ENCODE results near the gene GTF2F2.

The GTF2F2 gene

DNA sequence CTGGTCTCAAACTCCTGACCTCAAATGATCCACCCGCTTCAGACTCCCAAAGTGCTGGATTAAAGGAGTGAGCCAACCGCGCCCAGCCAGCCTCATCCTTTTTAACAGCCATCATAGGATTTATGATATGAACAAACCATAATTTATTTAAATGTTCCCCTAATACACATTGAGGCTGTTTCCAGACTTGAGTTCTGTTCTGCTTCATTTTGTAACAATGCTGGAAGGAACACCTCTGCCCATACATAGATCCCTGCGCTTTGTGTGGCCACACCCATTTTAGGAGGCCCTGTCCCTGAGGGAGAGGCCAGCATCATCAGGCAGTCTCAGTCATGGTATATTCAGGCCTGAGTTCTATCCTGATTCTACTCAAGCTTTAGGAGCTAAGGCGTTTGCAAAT, 184.8 kb downstream of the GTF2F2 start:
- DNase-seq: no peak

DNA sequence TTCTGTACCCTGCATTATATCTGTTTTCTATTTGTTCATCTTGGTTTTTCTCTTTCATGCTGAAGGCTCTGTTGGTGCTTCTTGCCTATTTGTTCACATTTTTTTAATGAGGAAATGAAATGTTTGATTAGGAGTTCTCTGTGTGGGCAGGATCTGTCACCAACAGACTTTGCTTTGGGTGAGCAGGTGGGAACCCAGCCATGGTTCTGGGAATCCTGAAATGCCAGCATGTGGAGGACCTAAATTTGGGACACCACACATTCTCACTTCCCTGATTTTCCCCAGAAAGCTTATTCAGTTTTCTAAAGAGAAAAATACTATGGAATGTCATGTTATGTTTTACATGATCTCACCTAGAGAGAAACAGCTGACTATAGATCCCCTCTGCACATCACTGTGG, 186.7 kb downstream of the GTF2F2 start:
- DNase-seq: no peak

DNA sequence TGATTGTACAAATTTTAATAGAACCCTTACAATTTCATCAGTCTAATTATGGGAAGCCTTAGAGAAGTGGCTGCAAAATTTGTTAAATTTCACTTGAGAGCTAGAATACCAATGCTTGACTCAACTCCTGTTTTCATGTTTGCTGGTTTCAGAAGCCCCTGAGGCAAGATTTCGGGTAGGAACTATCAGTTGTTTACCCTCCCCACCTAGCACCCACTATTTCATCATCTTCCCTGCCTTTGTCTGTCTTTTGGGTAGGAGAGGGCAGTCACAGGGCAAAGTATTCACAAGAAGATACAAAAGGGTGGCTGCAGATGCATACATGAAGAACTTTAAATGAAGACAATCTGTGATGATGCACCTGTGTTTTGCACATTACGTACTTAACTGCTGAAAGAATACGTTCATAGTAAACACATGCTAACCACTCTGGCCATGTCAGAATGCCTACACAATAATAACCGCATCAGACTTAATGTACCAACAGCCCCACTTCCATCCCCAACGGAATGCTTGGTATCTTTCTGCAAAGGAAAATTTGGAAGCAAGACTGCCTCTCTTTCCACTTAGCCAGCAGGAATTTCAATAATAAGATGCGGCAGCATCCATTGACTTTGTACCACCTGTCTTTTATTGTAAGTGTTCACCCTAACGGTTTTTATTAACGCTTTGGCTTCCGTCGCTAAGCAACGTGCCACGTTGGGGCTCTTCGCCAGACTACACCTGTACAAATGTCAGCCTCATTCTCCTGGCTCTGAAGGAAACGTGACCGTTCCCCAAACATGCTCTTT, 190.2 kb downstream of the GTF2F2 start:
- no peak for DNase-seq

DNA sequence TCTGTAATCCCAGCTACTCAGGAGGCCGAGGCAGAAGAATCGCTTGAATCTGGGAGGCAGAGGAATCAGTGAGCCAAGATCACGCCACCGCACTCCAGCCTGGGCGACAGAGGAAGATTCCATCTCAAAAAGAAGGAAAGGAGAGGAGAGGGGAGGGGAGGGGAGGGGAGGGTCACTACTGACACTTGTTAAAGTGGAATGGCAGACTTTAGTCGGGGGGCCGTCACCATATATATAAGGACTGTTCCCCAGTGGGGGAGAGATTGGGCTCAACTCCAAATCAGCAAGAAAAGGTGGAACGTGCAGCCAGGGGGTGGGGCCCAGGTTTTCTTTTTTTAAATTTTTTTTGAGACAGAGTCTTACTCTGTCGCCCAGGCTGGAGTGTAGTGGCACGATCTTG, 194.5 kb downstream of the GTF2F2 start:
- DNase-seq: no peak

DNA sequence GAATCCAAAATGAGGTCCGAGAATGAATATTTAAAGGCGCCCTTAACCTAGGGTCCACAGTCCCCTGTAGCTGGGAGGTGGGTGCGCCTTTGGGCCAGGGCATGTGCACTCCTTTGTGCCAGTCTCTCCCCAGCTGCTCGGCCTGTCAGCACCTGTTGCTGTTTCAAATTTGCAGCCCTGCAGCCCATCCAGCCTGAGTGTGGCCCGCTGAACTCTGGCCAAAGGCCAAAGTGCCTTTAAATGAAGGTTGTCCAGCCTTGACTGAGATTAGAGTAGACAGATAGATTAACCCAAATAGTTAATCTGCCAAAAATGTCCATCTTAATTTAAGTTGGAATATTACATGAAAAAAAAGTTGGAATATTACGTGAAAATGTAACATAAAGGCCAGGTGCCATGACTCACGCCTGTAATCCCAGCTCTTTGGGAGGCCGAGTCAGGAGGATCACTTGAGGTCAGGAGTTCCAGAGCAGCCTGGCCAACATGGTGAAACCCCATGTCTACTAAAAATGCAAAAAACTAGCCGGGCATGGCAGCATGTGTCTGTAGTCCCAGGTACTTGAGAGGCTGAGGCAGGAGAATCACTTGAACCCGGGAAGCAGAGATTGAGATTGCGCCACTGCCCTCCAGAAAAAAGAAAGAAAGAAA, 195.3 kb downstream of the GTF2F2 start:
- DNase-seq: no peak

DNA sequence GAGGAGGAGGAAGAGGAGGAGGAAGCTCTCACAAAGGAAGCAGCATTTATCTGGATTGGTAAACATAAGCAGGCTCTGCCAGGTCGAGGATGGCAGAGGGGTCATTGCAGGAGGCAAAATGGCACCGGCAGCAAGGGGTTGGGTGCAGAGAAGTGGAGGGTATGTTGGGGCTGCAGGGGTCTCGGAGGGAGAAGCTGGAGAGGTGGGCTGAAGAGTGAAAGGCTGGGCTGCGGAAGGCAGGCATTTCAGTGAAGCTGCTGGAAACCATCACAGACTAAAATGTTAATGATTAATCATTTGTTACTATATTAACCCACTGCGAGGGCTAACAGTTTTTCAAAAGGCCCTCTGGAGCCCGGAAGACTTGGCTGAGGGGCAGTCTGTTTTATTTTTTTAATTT, 196.0 kb downstream of the GTF2F2 start:
- no peak for DNase-seq

DNA sequence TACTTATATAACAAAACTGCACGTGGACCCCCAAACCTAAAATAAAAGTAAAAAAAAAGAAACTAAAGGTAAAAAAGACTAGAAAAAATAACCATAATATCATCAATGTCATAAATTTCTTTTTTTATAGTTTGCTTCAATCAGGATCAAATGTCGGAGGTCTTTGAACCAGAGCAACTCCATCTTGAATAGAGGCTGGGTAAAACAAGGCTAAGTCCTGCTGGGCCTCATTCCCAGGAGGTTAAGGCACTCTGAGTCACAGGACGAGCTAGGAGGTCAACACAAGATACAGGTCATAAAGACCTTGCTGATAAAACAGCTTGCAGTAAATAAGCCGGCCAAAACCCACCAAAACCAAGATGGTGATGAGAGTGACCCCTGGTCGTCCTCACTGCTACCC, 196.7 kb downstream of the GTF2F2 start:
- DNase-seq: no peak

DNA sequence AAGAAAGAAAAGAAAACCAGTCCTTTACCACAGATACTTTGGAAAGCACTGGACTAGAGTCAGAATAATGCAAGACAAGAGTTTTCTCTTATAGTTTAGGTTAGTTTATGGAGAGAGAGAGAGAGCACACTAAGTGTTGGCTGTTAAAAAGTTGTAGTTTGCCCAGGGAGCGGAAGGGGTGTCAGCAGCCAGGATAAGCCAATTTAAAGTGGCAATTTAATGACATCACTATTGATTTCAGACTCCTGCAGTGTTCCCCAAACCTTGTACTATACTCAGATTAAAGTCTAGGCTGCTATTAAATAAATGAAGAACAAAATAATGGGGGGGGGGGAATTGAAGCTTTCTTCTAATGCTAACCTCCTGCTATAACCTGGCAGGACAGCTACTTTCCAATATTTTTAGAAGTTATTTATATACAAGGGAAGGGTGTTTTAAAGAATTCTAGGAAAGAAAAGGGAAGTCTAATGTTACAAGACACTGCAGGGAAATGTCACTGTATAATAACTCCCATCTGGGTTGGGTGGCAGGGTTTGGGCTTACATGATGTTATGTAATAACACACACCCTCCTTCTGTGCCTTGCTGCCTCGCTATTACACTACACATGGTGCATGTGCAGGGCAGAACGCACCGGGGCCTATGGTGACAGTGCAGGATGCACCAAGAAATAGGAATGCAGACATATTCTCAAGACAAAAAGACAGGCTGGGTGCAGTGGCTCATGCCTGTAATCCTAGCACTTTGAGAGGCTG, 200.7 kb downstream of the GTF2F2 start:
- DNase-seq: no peak

DNA sequence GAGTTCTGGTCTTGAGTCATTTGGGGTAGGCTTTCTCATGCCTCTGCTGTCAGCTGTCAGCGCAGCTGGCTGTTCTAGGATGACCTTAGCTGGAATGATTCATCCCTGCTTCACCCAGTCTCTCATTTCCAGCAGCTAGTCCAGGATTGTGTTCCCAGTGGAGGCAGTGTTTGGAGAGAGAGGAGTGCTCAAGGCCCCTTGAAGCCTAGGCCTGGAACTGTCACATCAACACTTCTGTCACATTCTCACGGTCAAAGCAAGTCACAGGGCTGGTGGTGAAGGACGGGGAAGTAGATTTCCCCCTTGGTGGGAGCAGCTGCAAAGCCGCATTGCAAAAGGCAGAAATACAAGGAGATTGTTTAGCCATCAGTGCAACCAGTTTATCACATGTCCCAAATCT, 205.5 kb downstream of the GTF2F2 start:
- no peak for DNase-seq

DNA sequence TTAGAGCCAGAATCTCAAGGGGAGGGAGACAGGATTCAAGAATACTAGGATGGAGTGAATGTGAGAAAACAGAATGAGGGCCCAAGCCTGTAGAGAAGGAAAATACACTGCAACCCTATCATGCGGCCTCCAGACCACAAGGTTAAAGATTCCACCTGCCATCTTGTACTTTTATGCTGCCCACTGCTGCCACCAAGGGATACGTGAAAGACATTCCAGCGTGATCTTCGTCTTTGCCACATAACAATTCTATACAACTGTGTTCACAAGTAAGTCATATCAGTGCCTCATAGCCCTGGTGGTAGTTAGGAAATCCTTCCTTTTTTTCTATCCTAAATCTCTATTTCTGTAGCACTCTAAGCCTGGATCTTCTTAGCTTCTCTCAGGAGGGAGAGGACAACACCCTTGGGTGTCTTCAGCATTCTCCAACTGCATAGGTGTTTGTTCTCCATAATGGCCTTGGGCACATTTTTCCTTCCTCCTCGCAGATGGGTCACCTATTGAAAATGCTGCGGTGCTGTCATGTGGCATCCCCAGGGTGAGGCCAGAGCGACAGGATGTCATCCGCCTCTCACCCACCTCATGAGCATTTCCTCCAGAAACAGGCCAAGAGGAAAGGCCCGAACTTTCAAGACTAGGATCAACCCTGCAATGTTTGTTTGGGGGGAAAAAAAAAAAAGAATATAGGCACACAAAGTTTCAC, 207.1 kb downstream of the GTF2F2 start:
- no peak for DNase-seq

DNA sequence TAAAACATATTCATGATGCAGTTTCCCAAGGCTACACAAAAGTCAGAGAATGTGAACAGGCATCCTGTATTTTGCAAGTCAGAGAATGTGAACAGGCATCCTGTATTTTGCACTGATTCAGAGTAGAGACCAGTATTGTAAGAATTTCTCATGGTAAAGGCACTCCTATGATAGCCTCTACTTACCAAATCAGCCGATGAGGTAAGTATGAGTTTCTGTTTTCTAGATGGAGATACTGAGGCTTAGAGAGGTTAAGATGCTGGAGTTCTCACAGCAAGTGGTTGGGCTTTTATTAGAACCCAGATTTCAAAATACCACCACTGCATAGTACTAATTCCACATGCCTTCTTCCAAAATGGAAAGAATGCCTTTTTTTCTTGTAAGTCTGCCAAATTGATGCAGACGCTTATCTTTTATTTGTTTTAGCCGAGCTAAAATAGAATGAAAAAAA, 208.4 kb downstream of the GTF2F2 start:
- DNase-seq: no peak

DNA sequence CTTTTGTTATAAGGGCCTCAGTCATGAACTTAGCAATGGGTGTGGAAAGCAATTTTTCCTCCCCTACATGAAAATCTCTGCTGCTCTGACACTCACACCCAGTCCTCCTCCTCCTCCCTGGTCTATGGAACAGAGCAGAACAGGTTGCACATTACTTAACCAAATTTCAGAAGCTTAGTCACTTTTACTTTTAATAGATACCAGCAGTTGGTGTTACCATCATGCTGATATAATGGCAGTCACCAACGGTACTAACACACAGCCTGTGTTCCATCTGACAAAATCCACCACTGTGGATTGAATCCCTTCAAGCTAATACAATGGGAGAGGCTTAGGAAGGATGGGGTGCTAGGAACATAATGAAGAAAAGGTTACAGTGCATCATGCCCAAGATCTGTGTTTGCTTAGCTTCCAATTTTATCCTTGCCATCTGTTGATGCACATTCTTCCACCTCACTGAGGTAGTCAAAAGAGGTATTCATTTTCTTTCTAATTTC, 210.9 kb downstream of the GTF2F2 start:
- DNase-seq: no peak

DNA sequence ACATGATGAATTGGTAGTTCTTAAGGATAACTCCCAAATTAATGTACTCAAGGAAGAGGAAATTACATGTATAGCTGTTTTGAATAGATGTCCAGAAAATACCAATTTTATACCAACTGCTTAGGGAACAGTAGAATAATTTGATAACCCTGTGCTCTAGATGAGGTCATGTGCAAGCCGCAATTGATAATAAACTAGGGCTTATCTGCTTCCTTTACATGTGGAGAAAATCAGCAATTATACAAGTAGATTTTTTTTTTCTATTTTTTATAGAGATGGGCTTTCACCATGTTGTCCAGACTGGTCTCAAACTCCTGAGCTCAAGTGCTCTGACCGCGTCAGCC, 211.4 kb downstream of the GTF2F2 start:
- no peak for DNase-seq

DNA sequence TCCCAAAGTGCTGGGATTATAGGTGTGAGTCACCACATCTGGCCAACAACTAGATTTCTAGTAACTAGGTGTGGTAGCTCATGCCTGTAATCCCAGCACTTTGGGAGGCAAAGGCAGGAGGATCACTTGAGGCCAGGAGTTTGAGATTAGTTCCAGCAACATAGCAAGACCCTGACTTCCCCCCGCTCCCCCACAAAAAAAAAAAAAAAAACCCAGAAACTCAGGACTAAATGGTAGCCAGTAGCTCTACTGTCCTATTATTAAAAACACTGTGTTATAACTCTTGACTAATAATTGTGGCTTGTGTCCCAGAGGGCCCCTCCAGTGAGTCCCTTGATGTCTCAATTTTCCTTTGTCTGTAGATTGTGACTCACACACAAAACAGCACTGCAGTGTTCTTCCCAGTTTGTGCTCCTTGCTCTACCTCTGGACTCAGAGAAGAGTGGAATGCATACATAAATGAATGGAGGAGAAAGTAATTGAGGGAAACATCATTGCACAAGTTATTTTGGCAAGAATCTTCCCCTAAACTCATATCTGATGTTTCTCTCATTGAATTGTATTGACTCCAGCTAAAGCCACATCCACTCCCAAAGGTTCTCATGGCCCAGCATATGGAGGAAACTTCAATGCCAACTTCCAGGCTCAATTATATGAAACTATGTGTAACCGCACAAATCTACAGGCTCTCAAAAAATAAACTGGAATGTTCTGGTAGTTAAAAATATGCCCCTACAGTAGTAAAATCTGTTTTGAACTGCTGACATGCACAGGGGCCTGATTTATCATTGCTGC, 211.9 kb downstream of the GTF2F2 start:
- no peak for DNase-seq

DNA sequence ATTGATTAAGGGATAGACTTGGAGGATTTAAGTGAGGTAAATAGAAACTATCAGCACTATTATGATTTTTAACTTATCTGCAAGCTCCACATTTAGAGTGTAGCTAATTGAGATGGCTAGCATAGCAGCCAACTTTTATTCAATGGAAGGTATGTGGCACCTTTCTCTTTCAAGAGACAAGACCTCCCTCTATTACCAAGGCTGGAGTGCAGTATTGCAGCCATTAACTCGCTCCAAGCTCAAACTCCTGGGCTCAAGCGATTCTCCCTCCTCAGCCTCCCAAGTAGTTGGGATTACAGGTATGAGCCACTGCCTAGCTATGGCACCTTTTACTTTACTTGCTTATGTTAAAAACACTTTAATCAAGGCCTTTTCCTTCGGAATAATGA, 212.5 kb downstream of the GTF2F2 start:
- DNase-seq: no peak

DNA sequence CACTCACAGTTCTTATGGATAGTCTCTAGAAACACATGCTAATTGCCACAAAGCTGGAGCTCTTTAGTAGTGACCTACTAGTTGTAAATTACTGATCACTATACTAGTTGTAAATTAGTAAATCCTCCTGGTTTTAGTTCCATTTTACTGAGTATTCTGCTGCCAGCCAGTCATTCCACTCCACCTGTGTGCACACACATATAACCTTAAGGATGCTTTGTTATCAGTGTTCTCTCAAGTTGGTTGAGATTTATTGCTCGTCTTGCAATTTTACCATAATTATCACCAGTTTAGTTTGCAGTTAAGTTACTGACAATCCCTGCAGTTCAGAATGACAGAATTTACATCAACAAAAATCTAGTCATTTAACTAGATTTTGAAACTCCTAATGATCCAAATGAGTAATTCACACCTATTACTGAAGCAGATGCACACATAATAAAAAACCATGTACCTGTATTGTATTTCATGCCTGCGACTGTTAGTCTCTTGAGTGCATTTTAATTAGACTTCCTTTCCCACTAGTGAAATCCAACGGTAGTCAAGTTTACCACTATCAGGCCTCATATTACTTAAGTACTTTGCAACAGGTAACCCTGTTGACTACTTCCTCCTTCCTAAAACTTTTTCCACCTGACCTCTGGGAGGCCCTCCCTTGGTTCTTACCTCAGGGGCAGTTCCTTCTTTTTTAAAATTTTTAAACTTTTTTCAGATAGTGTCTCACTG, 213.1 kb downstream of the GTF2F2 start:
- DNase-seq: no peak
